ENCODE measurements around the gene NFRKB.

The NFRKB gene

DNA sequence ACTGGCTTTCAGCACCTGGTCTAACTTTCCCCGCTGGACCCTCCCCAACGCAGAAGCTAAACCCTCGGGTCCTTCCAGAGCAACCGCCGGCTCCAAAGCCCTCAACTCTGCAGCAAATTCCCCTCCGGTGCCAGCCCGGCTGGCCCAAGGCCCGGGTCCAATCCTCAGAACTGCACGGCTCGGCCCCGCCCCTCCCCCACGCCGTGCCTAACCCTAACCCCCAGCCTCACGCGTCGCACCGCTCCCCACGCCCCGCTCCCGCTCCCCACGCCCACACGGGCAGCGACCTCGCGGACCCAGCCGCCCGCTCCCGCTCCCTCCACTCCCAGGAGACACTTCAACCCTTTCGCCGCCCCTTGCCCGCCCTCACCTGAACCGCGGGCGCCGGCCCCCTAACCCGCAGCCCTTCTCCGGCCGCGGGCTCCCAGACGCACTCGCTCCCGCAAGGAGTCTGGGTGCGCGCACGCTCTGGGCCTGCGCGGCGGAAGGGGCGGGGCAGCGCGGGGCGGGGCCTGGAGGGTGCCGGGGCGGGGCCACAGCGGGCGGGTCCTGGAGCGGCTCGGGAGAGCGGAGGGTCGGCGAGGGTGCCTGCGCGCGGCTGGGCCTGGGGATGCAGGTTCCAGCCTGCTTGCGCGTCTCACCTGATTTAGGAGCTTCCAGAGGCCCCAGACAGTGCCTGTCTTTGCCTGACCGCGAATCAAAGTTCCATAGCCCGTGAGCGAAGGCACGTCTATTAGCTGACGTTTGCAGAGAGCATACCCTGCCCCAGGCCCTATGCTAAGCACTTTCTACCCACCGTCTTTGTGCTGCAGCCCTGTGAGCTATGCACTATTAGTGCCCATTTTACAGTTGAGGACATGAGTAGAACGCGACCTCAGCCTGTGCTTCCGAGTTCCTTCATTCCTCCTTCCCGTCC is at the start of gene NFRKB:
TSS of gene NFRKB (minus strand) at position 453 of the 916 bp plus-strand sequence. CDS start 2,729 bp downstream, outside the sequence.
- intact Hi-C loops (cut with DNase I) = loop anchor here (10.0 kb wide), 1 partner anchor 109 kb away; the partner anchor contains the start of gene PRDM10
- peak; percentile 71 to 98 (median 87) for DNase-seq

DNA sequence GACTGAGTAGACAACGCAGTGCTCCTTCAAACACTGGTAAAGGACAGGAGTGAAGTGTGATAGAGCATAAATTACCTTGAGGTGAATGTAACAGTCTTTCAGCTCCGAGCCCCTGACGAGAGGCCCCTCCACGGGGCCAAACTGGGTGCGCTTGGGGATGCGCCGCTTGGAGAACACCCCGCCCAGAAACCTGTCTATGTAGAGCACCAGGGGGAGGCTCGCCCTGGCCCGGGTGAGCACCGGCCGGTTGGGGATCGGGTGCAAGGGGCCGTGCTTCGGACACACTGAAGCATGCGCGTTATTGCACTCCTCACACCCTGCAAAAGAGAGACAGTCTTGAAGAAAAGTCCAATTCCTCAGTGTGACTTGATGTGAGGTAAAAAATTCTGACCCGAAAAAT is 49.3 kb upstream of the NFRKB start:
- DNase-seq = no peak
- intact Hi-C loops (cut with DNase I) = no loop called here

DNA sequence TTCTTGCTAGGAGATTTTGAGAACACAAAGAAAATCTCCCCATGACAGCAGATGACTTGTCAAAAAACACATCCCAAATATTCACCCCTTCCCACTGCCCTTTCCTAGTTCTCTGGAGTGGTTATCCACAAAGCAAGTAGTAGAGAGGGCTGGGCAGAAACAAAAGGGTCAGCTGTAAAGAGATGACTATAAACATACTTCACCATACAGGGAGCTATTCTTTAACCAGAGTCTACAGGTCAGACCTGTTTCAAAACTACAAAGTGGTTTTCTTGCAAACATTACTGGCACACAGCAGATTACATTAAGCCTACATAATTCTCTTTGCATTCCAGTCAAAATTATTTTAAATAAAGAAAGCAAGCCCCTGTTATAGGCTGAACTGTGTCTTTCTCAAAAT is 47.7 kb upstream of the NFRKB start:
- intact Hi-C loops (cut with DNase I) = no loop called here
- no peak for DNase-seq

DNA sequence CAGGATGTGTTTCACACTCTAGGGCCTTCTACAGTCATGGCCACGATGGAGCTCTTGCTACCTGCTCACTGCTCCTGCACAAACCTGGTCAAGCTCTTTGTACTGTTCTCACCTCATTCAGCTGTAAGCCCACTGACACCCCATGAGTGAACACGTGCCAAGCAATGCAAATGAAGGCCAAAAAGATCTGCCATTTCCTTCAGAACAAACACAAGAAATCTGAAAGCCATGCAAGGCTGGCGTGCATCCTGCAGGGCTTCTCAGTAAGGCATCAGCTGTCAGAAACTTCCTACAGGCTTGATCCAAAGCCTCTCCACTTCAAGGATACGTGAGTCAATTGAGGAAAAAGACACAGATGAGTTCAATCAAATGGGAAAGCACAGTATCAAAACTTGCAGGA is 44.1 kb upstream of the NFRKB start:
- intact Hi-C loops (cut with DNase I) = no loop called here
- DNase-seq = no peak

DNA sequence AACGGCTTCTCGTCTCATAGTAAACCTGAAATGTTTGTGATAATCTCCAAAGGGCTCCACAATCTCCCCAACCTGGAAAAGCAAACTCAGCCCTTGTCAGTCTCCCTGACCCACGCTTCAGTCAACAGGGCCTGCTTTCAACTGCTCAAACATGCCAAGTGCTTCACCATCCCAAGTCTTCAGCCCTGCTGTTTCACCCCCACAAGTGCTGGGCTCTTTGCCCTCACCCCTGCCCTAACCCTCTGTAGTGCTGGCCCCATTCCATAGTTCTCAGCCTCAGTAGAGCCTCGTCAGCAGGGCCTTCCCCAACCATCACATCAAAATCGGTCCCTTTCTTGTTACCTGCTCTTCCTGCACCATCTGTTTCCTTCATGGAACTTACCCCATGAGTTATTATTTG is 43.4 kb upstream of the NFRKB start:
- intact Hi-C loops (cut with DNase I) = no loop called here
- peak in 1 of 10 donors; percentile 20 for DNase-seq

DNA sequence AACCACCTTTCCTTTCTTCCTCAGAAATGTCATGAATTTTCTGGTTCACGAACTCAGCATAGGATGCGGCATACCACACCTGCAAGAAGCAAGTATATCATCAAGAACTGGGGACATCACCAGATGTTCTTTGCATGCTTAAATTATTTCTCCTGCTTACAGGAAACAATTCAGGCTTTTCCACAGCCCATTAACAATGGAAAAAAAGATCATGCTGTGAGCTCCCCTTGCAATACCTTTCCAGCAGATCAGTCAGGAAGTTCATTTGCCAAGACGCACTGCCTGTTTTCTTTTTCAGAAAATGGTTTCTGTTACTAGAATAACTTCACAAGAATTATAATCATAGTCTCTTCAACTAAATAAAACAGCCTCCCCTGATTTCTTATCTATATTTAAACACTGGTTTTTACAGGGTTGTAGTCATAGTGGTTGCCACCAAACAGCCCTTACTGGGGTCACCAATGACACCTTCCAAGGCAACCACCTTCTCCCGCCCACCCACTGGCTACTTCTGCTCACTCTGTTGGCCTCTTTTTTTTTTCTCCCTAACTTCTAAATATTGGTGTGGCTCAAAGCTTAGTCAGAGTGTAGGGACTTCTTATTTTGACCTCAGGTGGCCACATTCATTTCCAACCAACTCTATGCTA is 42.3 kb upstream of the NFRKB start:
- intact Hi-C loops (cut with DNase I) = no loop called here
- DNase-seq = no peak

DNA sequence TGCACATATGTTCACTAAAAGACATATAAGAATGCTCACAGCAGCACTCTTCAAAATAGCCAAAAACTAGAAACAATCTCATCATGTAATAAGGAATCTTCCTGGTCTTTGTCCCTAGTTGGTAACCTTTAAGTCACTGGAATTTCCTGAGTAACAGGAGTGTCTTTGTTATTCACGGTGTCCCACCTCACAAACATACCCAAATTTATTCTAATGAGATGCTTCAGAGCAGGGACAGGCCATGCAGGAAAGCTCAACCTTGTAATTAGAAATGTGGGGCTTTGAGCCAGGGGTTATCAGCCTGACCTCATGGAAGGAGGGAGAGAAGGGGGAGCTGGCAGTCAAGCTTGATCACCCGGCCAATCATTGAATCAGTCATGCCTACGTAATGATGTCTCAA is 40.3 kb upstream of the NFRKB start:
- intact Hi-C loops (cut with DNase I) = no loop called here
- no peak for DNase-seq

DNA sequence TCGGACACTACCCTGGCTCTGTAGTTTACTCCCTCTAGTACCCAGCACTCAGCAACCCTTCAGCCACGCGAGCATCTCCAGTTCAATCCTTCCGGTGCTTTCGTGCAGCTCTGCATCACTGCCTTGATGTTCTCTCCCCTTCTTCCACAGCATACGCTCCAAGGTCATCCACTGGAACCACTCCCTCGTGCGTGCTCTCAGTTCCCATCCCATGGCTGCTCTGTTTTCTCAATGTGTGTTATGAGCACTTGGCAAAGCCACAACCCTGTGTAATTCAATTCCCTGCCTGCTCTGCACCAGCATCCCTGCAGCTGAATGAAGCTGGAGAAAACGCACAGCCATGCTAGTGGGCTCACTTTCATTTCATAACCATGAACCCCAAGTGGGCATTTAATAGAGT is 38.5 kb upstream of the NFRKB start:
- intact Hi-C loops (cut with DNase I) = no loop called here
- DNase-seq = no peak

DNA sequence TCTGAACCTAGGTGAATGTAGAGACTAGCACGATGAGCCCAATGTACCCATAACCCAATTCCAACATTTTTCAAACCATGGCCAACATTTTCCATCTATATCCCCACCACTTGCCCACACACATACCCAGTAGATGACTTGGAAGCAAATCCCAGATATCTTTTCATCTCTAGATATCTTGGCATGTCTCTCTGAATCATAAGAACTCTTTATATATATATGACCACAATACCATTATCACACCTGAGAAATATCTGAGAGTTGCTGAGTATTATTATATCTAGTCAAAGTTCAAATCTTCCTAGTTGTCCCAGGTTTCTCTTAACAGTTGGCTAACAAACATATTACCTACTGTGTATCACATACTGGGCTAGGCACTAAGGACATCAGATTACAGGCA is 37.9 kb upstream of the NFRKB start:
- no peak for DNase-seq
- intact Hi-C loops (cut with DNase I) = no loop called here

DNA sequence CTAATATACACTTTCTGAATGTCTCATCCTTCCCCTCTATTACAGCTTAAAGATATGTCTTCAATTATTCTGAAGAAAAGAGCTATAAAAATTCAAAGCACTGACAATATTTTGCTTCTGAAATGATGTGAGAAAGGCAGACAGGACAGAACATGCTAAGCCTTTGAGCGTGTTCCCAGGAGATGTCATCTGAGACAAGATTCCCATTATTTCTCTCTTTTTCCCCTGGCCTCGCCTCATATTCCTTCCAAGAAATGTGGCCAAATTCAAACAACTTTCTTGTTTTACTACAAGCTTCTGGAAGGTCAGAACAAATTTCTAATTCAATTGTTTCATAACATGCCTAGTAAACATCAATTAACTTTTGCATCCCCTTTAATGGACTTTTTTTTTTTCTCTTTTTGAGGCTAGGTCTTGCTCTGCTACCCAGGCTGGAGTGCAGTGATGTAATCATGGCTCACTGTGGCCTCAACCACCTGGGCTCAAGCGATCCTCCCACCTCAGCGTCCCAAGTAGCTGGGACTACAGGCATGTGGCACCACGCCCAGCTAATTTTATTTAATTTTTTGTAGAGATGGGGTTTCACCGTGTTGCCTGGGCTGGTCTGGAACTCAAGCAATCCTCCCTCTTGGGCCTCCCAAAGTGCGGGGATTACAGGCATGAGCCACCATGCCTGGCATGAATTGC is 37.1 kb upstream of the NFRKB start:
- intact Hi-C loops (cut with DNase I) = no loop called here

DNA sequence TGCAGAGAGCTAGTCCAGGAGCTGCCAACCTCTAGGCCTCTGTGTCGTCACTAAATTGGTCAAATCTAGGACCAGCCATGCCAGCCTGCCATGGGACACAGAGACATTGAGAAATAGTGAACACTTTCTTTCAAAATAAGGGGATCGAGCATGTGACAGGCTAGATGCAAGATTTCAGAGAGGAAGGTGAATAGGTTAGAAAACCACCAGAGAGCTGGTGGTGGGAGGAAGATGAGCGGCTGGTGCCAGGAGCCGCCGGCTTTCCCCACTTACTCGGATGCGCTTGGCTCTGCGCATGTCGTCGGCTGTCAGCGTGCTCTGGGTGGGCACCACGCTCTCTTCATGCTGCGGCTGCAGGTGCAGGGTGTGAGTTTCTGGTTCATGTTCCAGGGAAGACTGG is 35.4 kb upstream of the NFRKB start:
- no peak for DNase-seq
- intact Hi-C loops (cut with DNase I) = no loop called here

More for the DNA sequence above, 37.1 kb upstream of the NFRKB start:
- no peak for DNase-seq

DNA sequence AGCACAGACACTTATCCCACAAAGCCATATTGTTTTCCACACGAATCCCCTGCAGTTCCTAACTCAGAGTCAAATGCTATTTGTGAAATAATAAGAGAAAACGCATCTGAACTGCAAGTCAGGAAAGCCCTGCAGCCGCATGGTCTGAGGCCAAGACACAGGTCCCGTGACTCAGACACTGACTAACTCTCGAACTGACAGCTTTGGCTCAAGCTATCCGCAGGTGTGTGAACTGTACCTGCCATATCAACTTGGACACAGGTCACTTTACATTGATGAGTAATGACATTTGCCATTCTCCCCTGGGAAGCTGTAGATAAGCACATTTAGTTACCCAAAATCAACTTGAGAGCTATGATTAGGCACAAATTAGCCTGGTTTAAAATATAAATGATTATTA is 34.9 kb upstream of the NFRKB start:
- intact Hi-C loops (cut with DNase I) = no loop called here
- no peak for DNase-seq

DNA sequence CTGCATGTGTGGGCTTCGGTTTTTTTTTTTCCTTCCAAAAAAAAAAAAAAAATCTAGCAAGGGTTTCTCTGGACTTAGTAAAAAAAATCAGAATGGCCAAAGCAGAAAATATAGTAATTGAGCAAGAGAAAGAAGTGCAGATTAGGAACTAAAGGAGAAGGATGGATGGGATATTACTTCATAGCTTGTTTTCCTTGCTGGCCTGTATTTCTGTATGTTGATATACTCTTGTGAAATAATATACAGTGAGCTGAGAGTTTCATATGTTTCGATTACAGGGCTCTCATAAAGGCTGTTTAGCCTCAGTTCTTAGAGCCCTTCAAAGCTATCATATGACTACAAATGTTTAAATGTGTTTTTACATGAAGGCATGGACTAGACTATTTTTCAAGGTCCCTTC is 34.3 kb upstream of the NFRKB start:
- intact Hi-C loops (cut with DNase I) = no loop called here
- no peak for DNase-seq

DNA sequence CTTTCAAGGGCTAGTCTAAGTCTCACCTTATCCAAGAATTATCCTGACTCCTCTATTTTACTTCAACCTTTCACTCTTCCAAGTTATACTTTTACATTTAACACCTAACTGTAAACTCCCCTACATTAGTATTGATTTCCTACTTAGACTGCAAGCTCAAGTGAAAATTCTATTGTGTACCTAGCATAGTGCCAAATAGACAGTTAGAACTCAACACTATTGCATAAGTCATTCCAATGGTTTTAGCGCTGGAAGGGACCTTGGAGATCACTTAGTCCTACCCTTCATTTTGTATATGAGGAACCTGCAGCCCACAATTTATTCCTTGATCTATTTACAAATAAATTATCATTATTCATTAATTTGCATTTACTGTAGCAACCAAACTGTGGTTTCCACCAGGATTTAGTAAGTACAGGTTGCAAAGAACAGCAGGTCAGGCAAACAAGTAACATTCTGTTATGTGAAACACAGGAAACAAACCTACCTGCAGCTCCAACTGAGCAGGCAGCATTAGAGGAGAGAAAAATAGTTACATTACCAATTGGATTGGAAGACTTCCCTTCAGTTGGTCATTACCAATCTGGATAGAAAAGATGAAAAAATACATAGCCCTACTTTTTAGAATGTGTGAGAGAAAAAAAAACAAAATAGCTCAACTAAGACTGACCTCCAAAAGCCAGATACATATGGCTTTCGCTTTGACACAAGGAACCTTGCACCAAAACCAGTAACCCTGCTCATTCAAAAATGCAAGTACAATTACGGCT is 33.7 kb upstream of the NFRKB start:
- DNase-seq = no peak
- intact Hi-C loops (cut with DNase I) = no loop called here

DNA sequence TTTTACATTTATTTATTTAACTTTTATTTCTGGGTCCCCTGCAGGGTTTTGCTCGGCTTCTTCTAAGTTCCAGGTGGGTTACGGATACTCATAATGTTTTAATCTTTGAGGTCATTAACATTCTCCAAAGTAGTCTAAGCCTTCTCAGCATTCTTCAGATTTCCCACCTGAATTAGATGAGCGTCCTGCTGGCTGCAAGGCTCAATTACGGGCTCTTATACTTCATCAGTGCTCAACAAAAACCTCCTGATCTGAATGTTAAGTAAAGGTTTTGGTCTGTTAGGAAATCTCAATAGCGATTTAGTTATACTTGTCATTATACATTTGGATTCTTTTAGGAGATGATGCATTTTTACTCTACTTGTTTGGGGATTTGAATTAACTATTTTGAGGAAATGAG is 27.3 kb upstream of the NFRKB start:
- DNase-seq = no peak
- intact Hi-C loops (cut with DNase I) = loop anchor here (1.0 to 2.0 kb wide), 2 partner anchors 148 to 210 kb away; no protein-coding TSS in a partner anchor

DNA sequence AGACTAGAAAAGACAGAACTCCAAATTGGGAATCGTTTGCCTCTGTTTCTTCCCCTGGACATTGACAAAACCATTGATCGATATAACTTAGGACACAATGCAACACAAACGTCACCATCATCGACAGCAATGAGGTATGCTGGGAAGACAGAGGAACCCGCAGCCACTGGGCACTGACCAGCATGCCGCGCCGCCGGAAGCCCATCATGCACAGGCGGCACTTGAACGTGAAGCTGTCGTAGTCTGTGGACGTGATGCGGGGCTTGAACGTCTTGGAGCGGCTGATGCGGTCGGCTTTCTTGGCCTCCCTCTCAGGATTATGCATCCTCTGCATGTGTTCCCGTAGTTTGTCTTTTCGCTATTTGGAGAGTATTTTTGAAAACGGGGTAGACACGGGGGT is 23.0 kb upstream of the NFRKB start:
- DNase-seq = no peak
- intact Hi-C loops (cut with DNase I) = no loop called here

DNA sequence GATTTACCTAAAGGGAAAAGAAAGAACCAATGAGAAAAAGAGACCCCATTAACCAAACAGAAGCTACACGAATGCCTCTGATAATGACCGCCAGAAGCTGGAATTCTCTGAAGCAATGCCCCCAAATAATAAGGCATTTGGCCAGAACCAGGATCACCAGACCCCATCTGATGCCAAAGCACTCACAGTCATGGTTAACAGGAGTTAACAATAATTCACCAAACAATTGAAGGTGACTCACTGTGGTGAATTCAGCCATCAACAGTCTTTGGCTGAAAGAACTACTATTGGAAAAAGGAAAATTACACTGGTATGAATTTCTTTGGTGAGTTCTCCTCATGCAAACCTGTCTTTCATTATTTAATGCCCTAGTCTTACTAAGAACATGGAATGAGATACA is 21.9 kb upstream of the NFRKB start:
- no peak for DNase-seq
- intact Hi-C loops (cut with DNase I) = no loop called here

DNA sequence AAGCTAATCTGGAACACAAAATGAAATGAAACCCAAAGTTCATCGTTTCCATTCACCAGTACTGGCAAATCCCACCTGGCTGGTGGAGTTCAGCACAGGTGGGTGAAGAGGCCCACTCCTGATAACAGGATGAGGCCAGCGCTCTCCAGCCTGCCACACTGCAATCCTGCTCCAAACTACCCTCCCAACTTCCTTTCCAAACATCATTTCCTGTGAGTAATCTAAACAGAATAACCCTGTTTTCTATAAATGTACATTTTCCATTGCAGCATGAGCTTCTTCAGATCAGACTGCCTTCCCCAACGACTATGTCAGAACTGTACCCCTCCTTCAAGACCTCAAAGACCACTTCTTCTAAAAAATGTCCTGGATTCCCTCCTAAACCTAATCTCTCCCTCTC is 15.9 kb upstream of the NFRKB start:
- intact Hi-C loops (cut with DNase I) = no loop called here
- no peak for DNase-seq

DNA sequence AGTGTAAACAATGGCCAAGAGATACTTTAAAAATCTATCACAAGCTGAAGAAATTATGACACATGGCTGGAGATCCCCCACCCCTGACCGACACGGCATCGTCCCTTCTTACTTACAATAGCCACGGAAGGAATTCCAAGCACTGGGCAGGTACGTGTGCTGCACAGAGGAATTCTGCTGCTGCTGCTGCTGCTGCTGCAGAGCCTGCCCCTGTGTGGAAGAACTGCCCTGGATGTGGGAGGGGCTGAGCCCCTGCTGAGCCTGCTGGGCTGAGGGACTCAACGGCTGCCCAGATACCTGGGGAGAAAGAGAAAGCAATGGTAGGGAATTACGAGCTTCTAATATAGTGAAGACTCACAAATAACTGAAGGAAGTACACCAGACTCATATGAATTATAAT is 15.0 kb upstream of the NFRKB start:
- intact Hi-C loops (cut with DNase I) = no loop called here
- no peak for DNase-seq

DNA sequence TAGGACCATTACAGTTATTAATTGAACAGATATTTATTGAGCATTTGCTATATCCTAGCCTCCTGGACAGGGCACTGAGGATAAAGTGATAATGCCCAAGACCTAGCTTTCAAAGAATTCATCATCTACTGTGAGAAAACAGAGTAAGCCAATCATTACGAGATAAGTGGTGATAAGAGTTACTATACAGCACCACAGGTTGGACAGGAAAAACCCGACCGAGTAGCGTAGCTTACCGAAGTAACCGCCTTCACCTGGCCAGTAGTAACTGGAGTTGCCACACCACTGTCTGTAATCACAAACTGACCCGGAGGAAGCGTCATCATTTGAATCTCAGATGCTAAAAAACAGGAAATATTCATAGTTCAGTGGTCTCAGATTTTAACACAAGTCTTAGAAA is 10.0 kb upstream of the NFRKB start:
- no peak for DNase-seq
- intact Hi-C loops (cut with DNase I) = no loop called here

Data from posterior cingulate gyrus (tissue), 11 donors.